Right lobe of liver (tissue), 6 donors: ENCODE results near the gene GPR156. TPM values are rescaled to one million over a fixed set of nuclear protein-coding genes. Genes with fewer than 3 reads are reported as not detected.
A peak's percentile ranks its signal among the peaks of the same experiment; 100 is the strongest.
"Not testable (repeated sequence)": the region's sequence is repeated elsewhere in the genome, so short reads cannot be mapped to it uniquely, and the experiment has no call there.

Experiments
- ATAC-seq, 4 donors: fragments of 200-7000 bp; cut with Tn5 transposase; one replicate each; pipeline ENCODE4 v1.9.1; 2020; ENCODE audit warnings: mild to moderate bottlenecking in 4 of 4, moderate library complexity in 4 of 4
- DNase-seq, 3 donors: peaks; one replicate each; pipeline ENCODE4 v3.0.0-alpha.2; 2020
- H3K27ac ChIP-seq, 3 donors: fragments of 200-600 bp; one replicate each; pipeline ENCODE4 v1.8.0; 2022
- H3K27me3 ChIP-seq, 2 donors: fragments of 200-600 bp; one replicate each; pipeline ENCODE4 v1.8.0; 2022
- H3K36me3 ChIP-seq, 4 donors: fragments of 200-600 bp; sonication (generic) in 1 of 4; one replicate each; pipeline versions ENCODE4 v1.5.1 to v1.8.0; 2017 to 2022; ENCODE audit warnings: control low read depth in 1 of 4
- H3K4me1 ChIP-seq, 4 donors: fragments of 200-600 bp; sonication (generic) in 1 of 4; one replicate each; pipeline versions ENCODE4 v1.5.1 to v1.8.0; 2017 to 2022; ENCODE audit warnings: control low read depth in 1 of 4
- H3K4me3 ChIP-seq, 3 donors: fragments of 200-600 bp; one replicate each; pipeline ENCODE4 v1.8.0; 2022
- H3K9me3 ChIP-seq, 4 donors: fragments of 200-600 bp; sonication (generic) in 1 of 4; one replicate each; pipeline versions ENCODE4 v1.5.1 to v1.8.0; 2017 to 2022; ENCODE audit warnings: control low read depth in 1 of 4
- POLR2A ChIP-seq: fragments of 450-650 bp; IDR thresholded peaks from one replicate; pipeline ENCODE4 v1.6.1; 2017; ENCODE audit warnings: antibody characterized with exemption, mild to moderate bottlenecking
- WGBS: methylation state at CpG from one replicate; pipeline ENCODE4 v1.1.6; 2018; ENCODE audit warnings: low coverage, low lambda C conversion rate; ENCODE audit not compliant: insufficient coverage; ENCODE audit errors: missing lambda C conversion rate; 5-methylcytosine and 5-hydroxymethylcytosine counted together
- intact Hi-C, 2 donors: fragments of 100-400 bp; cut with DNase I; formaldehyde crosslinking; loops; one replicate each; pipeline versions ENCODE4 v1.11.2 to v1.14.1; 2022
- total RNA-seq, 6 experiments: library from RNA; depleted of rRNA in 2 of 6; stranded (reverse); fragments of >200 nt in 2 of 6; fragmentation: NEBNext Ultra II Directional in 3 of 6; extraction: Animal tissue kit (Norgen Biotek cat#: 25700) in 3 of 6; gene quantifications; one replicate each; pipeline versions ENCODE4 v1.1.0 to v1.2.4, GENCODE V29; 2016 to 2023
- TF ChIP-seq, protein P1 (sequence below), 4 donors: fragments of 200-600 bp in 3 of 4; fragments of 450-650 bp in 1 of 4; IDR thresholded peaks; one replicate each; pipeline versions ENCODE4 v1.5.1 to v1.8.0; 2016 to 2022; ENCODE audit warnings: antibody characterized with exemption in 4 of 4, mild to moderate bottlenecking in 2 of 4
- donor health status: DM: no; HTN: yes; CAD: no.
- donor health status: DM: no; HTN: no; CAD: no.
- donor health status: DM: no; HTN: no; CAD: no.
- donor health status: DM: no; HTN: yes; CAD: no.
- donor health status: DM: no; HTN: yes; CAD: no.

Gene GPR156
- total RNA-seq, 6 experiments from 2014 or later, result not detected

DNA sequence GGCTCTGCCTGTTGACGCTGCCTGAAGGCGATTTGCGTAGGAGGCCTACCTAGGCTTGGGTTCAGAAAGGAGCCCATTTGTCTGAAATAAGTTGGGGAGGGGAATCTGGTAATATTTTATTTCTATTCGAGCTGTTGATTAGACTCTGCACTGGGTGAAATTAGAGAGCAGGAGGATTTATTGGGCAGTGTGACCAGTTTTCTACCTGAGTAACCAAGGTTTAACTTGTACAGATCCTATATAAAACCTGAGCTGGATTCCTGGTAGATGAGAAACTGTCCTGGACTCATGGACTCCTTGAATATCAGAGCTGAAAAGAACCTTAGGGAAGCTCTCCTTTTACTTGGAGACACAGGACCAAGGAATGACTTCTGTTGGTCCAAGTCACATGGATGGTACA, 19.6 kb upstream of the GPR156 start:
- intact Hi-C loops, result no loop called here
- TF ChIP-seq, protein P1, sequence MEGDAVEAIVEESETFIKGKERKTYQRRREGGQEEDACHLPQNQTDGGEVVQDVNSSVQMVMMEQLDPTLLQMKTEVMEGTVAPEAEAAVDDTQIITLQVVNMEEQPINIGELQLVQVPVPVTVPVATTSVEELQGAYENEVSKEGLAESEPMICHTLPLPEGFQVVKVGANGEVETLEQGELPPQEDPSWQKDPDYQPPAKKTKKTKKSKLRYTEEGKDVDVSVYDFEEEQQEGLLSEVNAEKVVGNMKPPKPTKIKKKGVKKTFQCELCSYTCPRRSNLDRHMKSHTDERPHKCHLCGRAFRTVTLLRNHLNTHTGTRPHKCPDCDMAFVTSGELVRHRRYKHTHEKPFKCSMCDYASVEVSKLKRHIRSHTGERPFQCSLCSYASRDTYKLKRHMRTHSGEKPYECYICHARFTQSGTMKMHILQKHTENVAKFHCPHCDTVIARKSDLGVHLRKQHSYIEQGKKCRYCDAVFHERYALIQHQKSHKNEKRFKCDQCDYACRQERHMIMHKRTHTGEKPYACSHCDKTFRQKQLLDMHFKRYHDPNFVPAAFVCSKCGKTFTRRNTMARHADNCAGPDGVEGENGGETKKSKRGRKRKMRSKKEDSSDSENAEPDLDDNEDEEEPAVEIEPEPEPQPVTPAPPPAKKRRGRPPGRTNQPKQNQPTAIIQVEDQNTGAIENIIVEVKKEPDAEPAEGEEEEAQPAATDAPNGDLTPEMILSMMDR (IDR thresholded peaks at IDR 0.05), result no peak
- no peak for TF ChIP-seq POLR2A
- 93% methylated on average over 4 of the region's 4 CpGs for WGBS
- Histone ChIP-seq H3K36me3 (no peaks in the 10 kb centered on the region), H3K4me1 (peaks cover 0 to 11% (median 3%) of the 10 kb centered on the region in 4 donors), H3K9me3 (no peaks in the 10 kb centered on the region), H3K27me3 (no peaks in the 10 kb centered on the region), H3K4me3 (no peak overlapping the region), H3K27ac (no peak overlapping the region)
- ATAC-seq (no peak), DNase-seq (no peak)

DNA sequence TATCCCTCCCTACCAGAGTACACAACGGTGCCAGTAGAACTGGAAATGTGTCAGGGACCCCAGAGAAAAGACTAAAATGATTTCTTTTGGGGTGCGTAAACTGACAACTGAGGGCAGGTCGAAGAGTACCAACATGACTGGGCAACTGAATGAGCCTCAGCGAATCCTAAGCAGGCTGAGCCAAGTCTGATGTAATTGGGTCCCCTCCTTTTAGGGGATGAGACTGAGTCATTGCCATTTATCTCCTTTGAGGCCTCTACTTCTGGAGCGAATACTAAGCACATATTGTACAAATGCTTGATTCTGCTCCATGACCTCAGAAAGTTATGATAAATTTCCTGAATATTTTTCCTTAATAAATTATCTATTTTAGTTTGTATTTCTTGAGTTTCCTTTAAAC, 17.3 kb upstream of the GPR156 start:
- no peak overlapping the region for H3K27ac ChIP-seq
- no peaks in the 10 kb centered on the region for H3K27me3 ChIP-seq
- H3K36me3 ChIP-seq, result no peaks in the 10 kb centered on the region
- DNase-seq (no peak), ATAC-seq (peak in 2 of 4 donors; percentile 8 to 47)
- intact Hi-C loops, result no loop called here
- peaks cover 0 to 11% (median 3%) of the 10 kb centered on the region in 4 donors for H3K4me1 ChIP-seq
- H3K4me3 ChIP-seq, result no peak overlapping the region
- no peak for TF ChIP-seq POLR2A
- TF ChIP-seq, protein P1 (IDR thresholded peaks at IDR 0.05), result no peak
- no CpG with 5 or more reads among the region's 5 CpGs for WGBS
- no peaks in the 10 kb centered on the region for H3K9me3 ChIP-seq

GRCh38 chr3:120300971-120301370, 15.9 kb upstream of the GPR156 start:
- no peak for DNase-seq

DNA sequence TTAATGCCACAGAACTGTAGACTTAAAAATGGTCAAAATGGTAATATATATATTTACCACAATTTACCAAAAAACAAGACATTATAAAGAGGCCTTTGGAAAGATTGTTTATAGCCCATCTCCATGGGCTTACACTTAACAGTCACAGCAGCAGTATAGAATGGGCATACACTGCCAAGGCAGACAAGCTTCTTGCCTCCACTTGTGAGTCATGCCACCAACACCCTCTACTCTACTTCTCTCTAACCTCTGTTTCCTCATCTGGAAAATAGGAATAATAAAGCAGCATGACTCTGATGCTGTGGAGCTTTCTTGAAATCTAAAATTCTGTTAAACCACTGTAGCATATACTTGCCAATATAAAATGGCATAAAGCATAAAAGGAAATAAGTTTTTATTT, 14.4 kb upstream of the GPR156 start:
- Histone ChIP-seq H3K4me1 (peaks cover 0 to 11% (median 3%) of the 10 kb centered on the region in 4 donors), H3K27me3 (no peaks in the 10 kb centered on the region), H3K4me3 (no peak overlapping the region), H3K27ac (no peak overlapping the region), H3K9me3 (no peaks in the 10 kb centered on the region), H3K36me3 (no peaks in the 10 kb centered on the region)
- no peak for ATAC-seq
- intact Hi-C loops, result no loop called here
- DNase-seq, result no peak
- TF ChIP-seq, protein P1 (IDR thresholded peaks at IDR 0.05), result no peak
- TF ChIP-seq POLR2A, result no peak

More at GRCh38 chr3:120300971-120301370, 15.9 kb upstream of the GPR156 start:
- peak; percentile 55 to 88 (median 83) for ATAC-seq
- Histone ChIP-seq H3K4me1 (peaks cover 0 to 11% (median 3%) of the 10 kb centered on the region in 4 donors), H3K27me3 (no peaks in the 10 kb centered on the region), H3K36me3 (no peaks in the 10 kb centered on the region), H3K27ac (no peak overlapping the region), H3K4me3 (no peak overlapping the region), H3K9me3 (no peaks in the 10 kb centered on the region)
- intact Hi-C loops, result no loop called here
- TF ChIP-seq, protein P1 (IDR thresholded peaks at IDR 0.05), result no peak
- TF ChIP-seq POLR2A, result no peak
- 23% methylated on average over 3 of the region's 3 CpGs for WGBS

- intact Hi-C loops, result no loop called here
- Histone ChIP-seq H3K27ac (no peak overlapping the region), H3K4me1 (peaks cover 0 to 11% (median 3%) of the 10 kb centered on the region in 4 donors), H3K4me3 (no peak overlapping the region), H3K9me3 (no peaks in the 10 kb centered on the region), H3K27me3 (no peaks in the 10 kb centered on the region), H3K36me3 (no peaks in the 10 kb centered on the region)
- TF ChIP-seq, protein P1 (IDR thresholded peaks at IDR 0.05), result no peak
- no peak for TF ChIP-seq POLR2A
- DNase-seq (no peak), ATAC-seq (no peak)
Observed at GRCh38 chr3:120298996-120299395, 14.0 kb upstream of the GPR156 start.

DNA sequence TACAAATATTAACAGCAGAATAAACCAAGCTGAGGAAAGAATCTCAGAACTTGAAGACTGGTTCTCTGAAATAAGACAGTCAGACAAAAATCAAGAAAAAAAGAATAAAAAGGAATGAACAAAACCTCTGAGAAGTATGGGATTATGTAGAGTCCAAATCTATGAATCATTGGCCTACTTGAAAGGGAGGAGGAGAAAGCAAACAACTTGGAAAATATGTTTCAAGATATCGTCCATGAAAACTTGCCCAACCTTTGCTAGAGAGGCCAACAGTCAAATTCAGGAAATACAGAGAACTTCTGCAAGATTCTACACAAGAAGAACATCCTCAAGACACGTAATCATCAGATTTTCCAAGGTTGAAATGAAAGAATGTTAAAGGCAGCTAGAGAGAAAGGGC, 6.5 kb upstream of the GPR156 start:
- H3K36me3 ChIP-seq, ATAC-seq, H3K9me3 ChIP-seq, H3K27ac ChIP-seq, H3K27me3 ChIP-seq, DNase-seq, intact Hi-C loops, H3K4me1 ChIP-seq, H3K4me3 ChIP-seq: not testable (repeated sequence)
- WGBS, result 78% methylated on average over 2 of the region's 2 CpGs
